ENCODE measurements around the gene YJEFN3.

GRCh38 chr19:19547674-19548336 lies 19.1 kb downstream of the YJEFN3 start:
- TF ChIP-seq CTCF (IDR thresholded peaks at IDR 0.05 in 4 of 5, conservative IDR thresholded peaks at IDR 0.05 in 1 of 5): no peak
- no peak for TF ChIP-seq POLR2A (IDR thresholded peaks at IDR 0.05)
